ENCODE data around the gene SETBP1.

The SETBP1 gene

GRCh38 chr18:45055811-45056210, 375.1 kb downstream of the SETBP1 start:
- H3K27me3 ChIP-seq (ENCODE audit: insufficient read depth, low read length): no peaks in the 10 kb centered on the region
- H3K9me2 ChIP-seq (ENCODE audit: low read depth, low read length): no peaks in the 10 kb centered on the region
- H3K9me3 ChIP-seq (ENCODE audit: low read length): no peaks in the 10 kb centered on the region
- H3K4me2 ChIP-seq (ENCODE audit: low read length): no peak overlapping the region
- no peak overlapping the region for H3K27ac ChIP-seq (ENCODE audit: low read depth, low read length, poor library complexity, severe bottlenecking)
- no peaks in the 10 kb centered on the region for H3K4me1 ChIP-seq (ENCODE audit: insufficient read depth, low read length, severe bottlenecking)
- TF ChIP-seq CTCF (IDR thresholded peaks at IDR 0.05; ENCODE audit: low read length) (no peak), EZH2 (IDR thresholded peaks at IDR 0.05; ENCODE audit: borderline replicate concordance, low read length) (no peak)
- no peaks in the 10 kb centered on the region for H3F3A ChIP-seq (ENCODE audit: insufficient read depth, low read length)
- no peaks in the 10 kb centered on the region for H4K20me1 ChIP-seq (ENCODE audit: insufficient read depth, low read length)
- no peak overlapping the region for H2AFZ ChIP-seq (ENCODE audit: low read length)
- no peak overlapping the region for H3K4me3 ChIP-seq (ENCODE audit: low read depth, low read length, poor library complexity, severe bottlenecking)
- no peaks in the 10 kb centered on the region for H3K79me2 ChIP-seq (ENCODE audit: insufficient read depth, low read length)
- H3K36me3 ChIP-seq (ENCODE audit: insufficient read depth, low read length): no peaks in the 10 kb centered on the region
- no peak overlapping the region for H3K9ac ChIP-seq (ENCODE audit: low read length)

- Histone ChIP-seq H3K27ac (ENCODE audit: low read depth, low read length, poor library complexity, severe bottlenecking) (no peak overlapping the region), H3K4me1 (ENCODE audit: insufficient read depth, low read length, severe bottlenecking) (no peaks in the 10 kb centered on the region), H3K9me2 (ENCODE audit: low read depth, low read length) (no peaks in the 10 kb centered on the region), H3K27me3 (ENCODE audit: insufficient read depth, low read length) (no peaks in the 10 kb centered on the region), H3K9me3 (ENCODE audit: low read length) (no peaks in the 10 kb centered on the region), H3K4me3 (ENCODE audit: low read depth, low read length, poor library complexity, severe bottlenecking) (no peak overlapping the region), H3K79me2 (ENCODE audit: insufficient read depth, low read length) (no peaks in the 10 kb centered on the region), H3K9ac (ENCODE audit: low read length) (no peak overlapping the region), H3F3A (ENCODE audit: insufficient read depth, low read length) (no peaks in the 10 kb centered on the region), H3K4me2 (ENCODE audit: low read length) (no peak overlapping the region), H4K20me1 (ENCODE audit: insufficient read depth, low read length) (no peaks in the 10 kb centered on the region), H3K36me3 (ENCODE audit: insufficient read depth, low read length) (no peaks in the 10 kb centered on the region), H2AFZ (ENCODE audit: low read length) (no peak overlapping the region)
- TF ChIP-seq EZH2 (IDR thresholded peaks at IDR 0.05; ENCODE audit: borderline replicate concordance, low read length): no peak
- TF ChIP-seq CTCF (IDR thresholded peaks at IDR 0.05; ENCODE audit: low read length): no peak
Measured at GRCh38 chr18:45056926-45057325, 376.2 kb downstream of the SETBP1 start.

GRCh38 chr18:45057955-45058600, 377.4 kb downstream of the SETBP1 start:
- Histone ChIP-seq H3K27me3 (ENCODE audit: insufficient read depth, low read length) (no peaks in the 10 kb centered on the region), H3K9me2 (ENCODE audit: low read depth, low read length) (no peaks in the 10 kb centered on the region), H3K9me3 (ENCODE audit: low read length) (no peaks in the 10 kb centered on the region), H3K4me3 (ENCODE audit: low read depth, low read length, poor library complexity, severe bottlenecking) (no peak overlapping the region), H3K36me3 (ENCODE audit: insufficient read depth, low read length) (no peaks in the 10 kb centered on the region), H4K20me1 (ENCODE audit: insufficient read depth, low read length) (no peaks in the 10 kb centered on the region), H3K79me2 (ENCODE audit: insufficient read depth, low read length) (no peaks in the 10 kb centered on the region), H3K9ac (ENCODE audit: low read length) (no peak overlapping the region), H3K4me1 (ENCODE audit: insufficient read depth, low read length, severe bottlenecking) (no peaks in the 10 kb centered on the region), H3K4me2 (ENCODE audit: low read length) (no peak overlapping the region), H3K27ac (ENCODE audit: low read depth, low read length, poor library complexity, severe bottlenecking) (no peak overlapping the region), H3F3A (ENCODE audit: insufficient read depth, low read length) (no peaks in the 10 kb centered on the region), H2AFZ (ENCODE audit: low read length) (no peak overlapping the region)
- TF ChIP-seq EZH2 (IDR thresholded peaks at IDR 0.05; ENCODE audit: borderline replicate concordance, low read length): no peak
- no peak for TF ChIP-seq CTCF (IDR thresholded peaks at IDR 0.05; ENCODE audit: low read length)
